Esophagus muscularis mucosa (tissue), 3 donors: ENCODE data around the gene DCN.

ENCODE experiments used
- CTCF ChIP-seq, 3 experiments: fragments of 200-600 bp in 2 of 3; fragments of 450-650 bp in 1 of 3; sonication (generic) in 2 of 3; IDR thresholded peaks; one replicate each; pipeline ENCODE4 v1.5.1; 2017 to 2019; ENCODE audit warnings: antibody characterized with exemption in 3 of 3, mild to moderate bottlenecking in 2 of 3, moderate library complexity in 1 of 3
- POLR2A ChIP-seq: fragments of 450-650 bp; IDR thresholded peaks from one replicate; pipeline ENCODE4 v1.6.1; 2017; ENCODE audit warnings: antibody characterized with exemption, moderate library complexity, mild to moderate bottlenecking, low read depth
- POLR2AphosphoS5 ChIP-seq, 2 donors: sonication (generic); formaldehyde crosslinking; IDR thresholded peaks; one replicate each; pipeline ENCODE4 v1.6.1; 2017; ENCODE audit warnings: antibody characterized with exemption in 2 of 2

DNA sequence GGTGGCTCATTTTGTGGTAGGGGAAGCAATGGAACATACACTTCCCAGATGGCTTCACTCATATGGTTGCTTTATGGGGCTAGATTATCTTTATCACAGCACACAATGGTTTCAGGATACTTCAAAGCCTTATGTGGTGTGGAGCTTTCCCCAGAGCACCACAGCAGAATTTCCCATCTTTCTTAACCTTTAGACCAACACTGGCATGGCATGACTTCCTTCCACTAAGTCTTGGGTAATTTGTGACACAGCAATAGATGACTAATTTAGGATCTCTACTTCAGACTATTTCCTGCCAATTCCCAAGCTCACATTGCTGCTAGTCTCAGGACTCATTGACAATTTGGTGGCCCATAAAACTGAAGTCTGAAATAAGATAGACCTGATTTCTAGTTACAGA lies 36.9 kb upstream of the DCN start:
- TF ChIP-seq CTCF (IDR thresholded peaks at IDR 0.05) (no peak), POLR2A (no peak), POLR2AphosphoS5 (IDR thresholded peaks at IDR 0.05) (no peak)
